Motor neuron (in vitro differentiated cells): ENCODE results near the gene TUFT1. TPM values are rescaled to one million over a fixed set of nuclear protein-coding genes. Genes with fewer than 3 reads are reported as not detected.
A peak's percentile ranks its signal among the peaks of the same experiment; 100 is the strongest.
"Not testable (repeated sequence)": the region's sequence is repeated elsewhere in the genome, so short reads cannot be mapped to it uniquely, and the experiment has no call there.

Source experiments
- ATAC-seq, 8 experiments: fragments of 200-7000 bp; cut with Tn5 transposase; replicated peaks in 6 of 8; 2 replicates each; pipeline ENCODE4 v1.8.0; 2021; ENCODE audit warnings: mild to moderate bottlenecking in 8 of 8, moderate library complexity in 8 of 8
- H3K27ac ChIP-seq, 2 donors: fragments of 250-450 bp; sonication (Bioruptor Pico); 2 replicates each; pipeline ENCODE4 v1.9.0; 2021; ENCODE audit warnings: antibody characterized with exemption in 2 of 2, mild to moderate bottlenecking in 2 of 2, moderate library complexity in 1 of 2
- H3K4me1 ChIP-seq, 2 donors: fragments of 250-450 bp; sonication (Bioruptor Pico); replicated peaks in 1 of 2; 2 replicates each; pipeline ENCODE4 v1.6.1; 2021; ENCODE audit warnings: antibody characterized with exemption in 2 of 2, mild to moderate bottlenecking in 2 of 2, moderate library complexity in 1 of 2
- H3K4me3 ChIP-seq, 5 donors: fragments of 250-450 bp; sonication (Bioruptor Pico); 2 replicates each; pipeline ENCODE4 v1.9.0; 2021; ENCODE audit warnings: antibody characterized with exemption in 5 of 5, mild to moderate bottlenecking in 5 of 5, moderate library complexity in 4 of 5
- WGBS, 10 experiments: fragments of 450-650 bp; shearing (Covaris generic); methylation state at CpG; one replicate each; pipeline ENCODE4 v1.0.0; 2022; 5-methylcytosine and 5-hydroxymethylcytosine counted together
- in situ Hi-C, 9 experiments: fragments of 400-800 bp; cut with MboI; loops; one replicate each; pipeline ENCODE4 v1.15.0; 2021; ENCODE audit warnings: low sequenced_read_pairs in 9 of 9, low pct_unique_long_range_greater_than_20kb in 2 of 9; ENCODE audit not compliant: unreplicated experiment in 9 of 9
- total RNA-seq, 8 experiments: library from RNA; unstranded; fragments of 300-600 nt; gene quantifications; 2 replicates each; pipeline versions ENCODE4 v1.2.3 to v1.2.4, GENCODE V29; 2022

Gene TUFT1
- total RNA-seq, 8 experiments from 2014 or later: 0.87 to 33.7 (median 24.6) TPM

DNA sequence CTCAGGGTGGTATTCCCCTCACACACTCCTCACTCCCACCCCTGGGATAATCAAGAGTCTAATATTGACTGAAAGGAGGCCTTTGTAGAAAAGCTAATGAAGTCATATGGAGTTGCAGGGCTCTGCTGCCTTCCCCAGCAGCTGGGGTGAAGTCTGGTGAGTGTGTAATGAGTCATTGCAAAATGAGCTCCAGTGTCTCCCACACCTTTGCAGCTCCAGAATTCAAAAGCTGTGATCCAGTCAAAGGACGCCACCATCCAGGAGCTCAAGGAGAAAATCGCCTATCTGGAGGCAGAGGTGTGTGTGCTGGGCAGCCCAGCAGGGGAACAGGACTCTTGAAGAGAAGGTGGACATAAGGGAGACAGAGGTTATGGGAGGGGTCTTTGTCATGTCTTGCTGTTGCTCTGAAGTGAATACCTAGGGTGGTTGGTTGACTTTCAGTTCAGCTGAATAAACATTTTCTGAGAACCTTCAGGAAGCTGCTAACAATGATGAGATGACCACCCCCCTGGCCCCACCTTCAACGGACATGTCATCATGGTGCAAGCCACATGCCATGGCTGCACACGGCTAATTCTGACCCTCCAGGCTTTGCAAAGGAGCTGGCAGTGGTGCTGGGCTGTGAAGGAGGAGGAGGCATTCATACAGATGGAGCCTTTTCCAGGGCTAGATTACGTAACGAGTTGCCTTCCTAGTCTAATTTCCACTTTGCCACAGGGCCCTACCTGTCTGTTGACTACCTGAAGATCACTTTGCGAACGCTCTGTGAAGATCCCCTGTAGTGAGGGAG is 39.5 kb downstream of the TUFT1 start:
- WGBS, 10 experiments: 56 to 100% (median 78%) methylated on average over 1 to 6 of the region's 8 CpGs; no CpG with 5 or more reads in 2 of the 10 experiments
- in situ Hi-C loops: loop anchor here in 1 of 9 experiments (25.0 kb wide), 1 partner anchor 158 kb away; no protein-coding TSS in a partner anchor
- ATAC-seq: peak in 2 of 8 experiments; percentile 17 to 22

DNA sequence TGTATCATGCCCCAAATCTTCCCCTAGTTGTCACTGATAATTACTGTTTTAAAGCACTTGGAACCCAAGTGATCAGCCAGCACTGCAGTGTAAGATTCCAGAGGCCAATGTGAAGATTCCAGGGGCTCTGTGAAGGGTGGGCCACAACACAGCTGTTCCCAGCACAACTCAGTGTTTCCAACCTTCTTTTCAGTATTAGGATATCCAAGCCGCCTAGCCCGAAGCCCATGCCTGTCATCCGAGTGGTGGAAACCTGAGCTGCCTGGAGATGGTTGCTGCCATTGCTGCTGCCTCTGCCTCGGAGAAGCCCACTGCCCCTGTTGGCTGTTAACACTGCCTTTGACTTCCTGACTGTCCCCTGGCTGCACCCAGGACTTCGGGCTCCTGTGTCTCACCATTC is 41.3 kb downstream of the TUFT1 start:
- no peak for ATAC-seq
- H3K4me1 ChIP-seq: no peaks in the 10 kb centered on the region
- 67 to 100% (median 91%) methylated on average over 1 to 5 of the region's 5 CpGs; no CpG with 5 or more reads in 6 of the 10 experiments for WGBS, 10 experiments
- no peak overlapping the region for H3K27ac ChIP-seq
- in situ Hi-C loops: loop anchor here in 1 of 9 experiments (25.0 kb wide), 1 partner anchor 156 kb away; no protein-coding TSS in a partner anchor
- no peak overlapping the region for H3K4me3 ChIP-seq

More for the DNA sequence above, 39.5 kb downstream of the TUFT1 start:
- Histone ChIP-seq H3K4me1 (no peaks in the 10 kb centered on the region), H3K4me3 (no peak overlapping the region), H3K27ac (no peak overlapping the region)

- Histone ChIP-seq H3K4me1 (no peaks in the 10 kb centered on the region), H3K4me3 (no peak overlapping the region), H3K27ac (no peak overlapping the region)
- in situ Hi-C loops: loop anchor here in 1 of 9 experiments (25.0 kb wide), 1 partner anchor 155 kb away; no protein-coding TSS in a partner anchor
- 80 to 100% (median 94%) methylated on average over 1 of the region's 1 CpG; no CpG with 5 or more reads in 4 of the 10 experiments for WGBS, 10 experiments
- ATAC-seq: peak in 3 of 8 experiments; percentile 38 to 41 (median 39)
Measured at GRCh38 chr1:151581921-151582320, 41.8 kb downstream of the TUFT1 start.

DNA sequence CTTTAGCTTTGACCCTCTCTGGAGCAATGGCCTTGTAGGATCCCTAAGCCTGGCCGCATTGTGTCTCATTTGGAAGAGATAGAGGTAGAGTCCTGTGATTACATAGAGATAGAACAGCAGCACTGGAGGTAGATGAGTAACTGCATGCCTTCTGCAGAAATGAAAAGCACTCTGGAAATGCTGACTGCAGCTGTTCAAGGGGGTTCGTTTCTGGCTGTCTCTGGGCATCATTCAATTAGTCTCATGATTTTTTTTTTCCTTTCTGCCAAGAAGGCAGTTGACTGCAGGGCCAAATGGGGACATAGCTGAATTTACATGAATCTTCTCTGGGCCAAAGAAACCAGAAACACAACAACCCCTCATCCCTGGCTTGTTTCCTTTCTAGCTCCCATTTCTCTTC is 43.7 kb downstream of the TUFT1 start:
- H3K4me3 ChIP-seq: no peak overlapping the region
- in situ Hi-C loops: loop anchor here in 1 of 9 experiments (25.0 kb wide), 1 partner anchor 154 kb away; no protein-coding TSS in a partner anchor
- no peaks in the 10 kb centered on the region for H3K4me1 ChIP-seq
- ATAC-seq: no peak
- WGBS, 10 experiments: 0 to 79% (median 44%) methylated on average over 1 to 2 of the region's 2 CpGs; no CpG with 5 or more reads in 2 of the 10 experiments
- no peak overlapping the region for H3K27ac ChIP-seq

DNA sequence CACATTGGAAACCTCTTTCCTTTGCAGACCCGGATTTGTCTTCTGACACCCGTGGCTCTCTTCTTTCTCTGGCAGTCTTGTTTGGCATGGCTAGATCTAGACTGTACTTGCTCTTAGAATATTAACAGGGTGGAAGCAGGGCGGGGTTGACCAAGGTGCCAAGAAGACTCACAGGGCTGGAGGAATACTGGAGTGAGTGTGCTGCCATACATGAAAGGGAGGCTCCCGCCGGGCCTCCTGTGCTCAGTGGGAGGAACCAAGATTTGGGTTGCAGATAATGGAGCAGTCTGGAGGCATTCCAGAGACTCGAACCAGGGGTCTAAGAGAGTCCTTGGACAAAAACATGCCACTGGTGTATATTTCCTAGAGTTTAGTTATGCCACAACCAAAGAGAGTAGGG is 44.2 kb downstream of the TUFT1 start:
- H3K4me3 ChIP-seq: no peak overlapping the region
- ATAC-seq: peak in 3 of 8 experiments; percentile 23 to 80 (median 75)
- no peaks in the 10 kb centered on the region for H3K4me1 ChIP-seq
- in situ Hi-C loops: loop anchor here in 1 of 9 experiments (25.0 kb wide), 1 partner anchor 153 kb away; no protein-coding TSS in a partner anchor
- H3K27ac ChIP-seq: no peak overlapping the region
- 24 to 92% (median 73%) methylated on average over 1 to 6 of the region's 6 CpGs; no CpG with 5 or more reads in 1 of the 10 experiments for WGBS, 10 experiments

- H3K27ac ChIP-seq: no peak overlapping the region
- ATAC-seq: no peak
- H3K4me1 ChIP-seq: no peaks in the 10 kb centered on the region
- in situ Hi-C loops: loop anchor here in 1 of 9 experiments (25.0 kb wide), 1 partner anchor 153 kb away; no protein-coding TSS in a partner anchor
- H3K4me3 ChIP-seq: no peak overlapping the region
- WGBS, 10 experiments: 60 to 100% (median 80%) methylated on average over 1 to 7 of the region's 7 CpGs
Measured at GRCh38 chr1:151584780-151585179, 44.7 kb downstream of the TUFT1 start.

GRCh38 chr1:151585622-151586021 is 45.5 kb downstream of the TUFT1 start:
- WGBS, 10 experiments: 40 to 67% methylated on average over 1 of the region's 1 CpG; no CpG with 5 or more reads in 8 of the 10 experiments
- in situ Hi-C loops: loop anchor here in 1 of 9 experiments (25.0 kb wide), 1 partner anchor 152 kb away; no protein-coding TSS in a partner anchor
- peak in 3 of 8 experiments; percentile 60 to 78 (median 63) for ATAC-seq
- Histone ChIP-seq H3K4me3 (no peak overlapping the region), H3K27ac (no peak overlapping the region), H3K4me1 (no peaks in the 10 kb centered on the region)

DNA sequence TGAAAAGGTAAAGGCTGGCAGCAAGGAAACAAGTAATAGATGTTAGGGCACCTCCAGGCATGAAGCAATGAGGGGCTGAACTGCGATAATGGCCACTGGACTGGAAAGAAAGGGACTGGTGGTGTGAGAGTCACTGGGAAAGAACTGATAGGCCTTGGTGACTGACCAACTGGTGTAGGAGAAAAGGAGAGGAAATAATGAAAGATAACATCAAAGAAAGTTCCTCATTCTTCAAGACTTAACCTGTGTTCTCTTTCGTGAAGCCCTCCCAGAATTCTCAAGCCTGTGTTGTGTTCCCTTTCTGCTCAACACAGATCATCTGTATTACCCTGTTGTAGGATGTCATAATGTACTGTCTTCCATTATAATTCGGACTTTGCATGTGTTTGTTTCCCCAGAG is 50.9 kb downstream of the TUFT1 start:
- no peak for ATAC-seq
- in situ Hi-C loops: loop anchor here in 1 of 9 experiments (25.0 kb wide), 1 partner anchor 146 kb away; no protein-coding TSS in a partner anchor
- H3K27ac ChIP-seq: no peak overlapping the region
- 31 to 94% (median 76%) methylated on average over 1 to 3 of the region's 3 CpGs; no CpG with 5 or more reads in 1 of the 10 experiments for WGBS, 10 experiments
- no peak overlapping the region for H3K4me3 ChIP-seq
- peaks cover 0 to 2% of the 10 kb centered on the region in 2 donors for H3K4me1 ChIP-seq

DNA sequence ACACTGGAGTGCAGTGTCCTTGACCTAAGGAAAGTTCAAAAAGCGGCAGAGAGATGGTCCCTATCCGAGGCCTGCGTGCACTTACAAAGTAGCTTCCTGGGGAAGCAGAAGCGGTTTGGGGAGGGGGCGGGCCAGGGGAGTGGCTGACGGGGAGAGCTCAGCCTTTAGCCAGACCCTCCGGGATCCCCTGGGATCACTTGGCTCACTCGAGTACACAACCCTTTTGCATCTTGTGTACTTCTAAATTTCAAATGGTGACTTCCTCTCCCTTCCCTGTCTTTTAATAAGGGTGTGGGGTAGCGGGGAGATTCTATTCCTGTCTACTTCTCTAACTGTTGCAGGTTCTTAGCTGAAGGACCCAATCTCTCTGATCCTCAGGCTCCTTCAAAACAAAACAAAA is 53.6 kb downstream of the TUFT1 start:
- in situ Hi-C loops: loop anchor here in 1 of 9 experiments (25.0 kb wide), 1 partner anchor 144 kb away; no protein-coding TSS in a partner anchor
- WGBS, 10 experiments: 0 to 43% (median 20%) methylated on average over 1 to 6 of the region's 9 CpGs; no CpG with 5 or more reads in 3 of the 10 experiments
- H3K4me3 ChIP-seq: no peak overlapping the region
- peaks cover 0 to 2% of the 10 kb centered on the region in 2 donors for H3K4me1 ChIP-seq
- H3K27ac ChIP-seq: no peak overlapping the region
- peak in 4 of 8 experiments; percentile 21 to 33 (median 26) for ATAC-seq

- Histone ChIP-seq H3K27ac (no peak overlapping the region), H3K4me1 (peaks cover 0 to 2% of the 10 kb centered on the region in 2 donors), H3K4me3 (no peak overlapping the region)
- WGBS, 10 experiments: 0 to 14% (median 6%) methylated on average over 1 to 12 of the region's 12 CpGs; no CpG with 5 or more reads in 1 of the 10 experiments
- peak; percentile 61 to 90 (median 80) for ATAC-seq
- in situ Hi-C loops: loop anchor here in 1 of 9 experiments (25.0 kb wide), 1 partner anchor 143 kb away; no protein-coding TSS in a partner anchor
Measured at GRCh38 chr1:151594143-151594625, 54.1 kb downstream of the TUFT1 start.

DNA sequence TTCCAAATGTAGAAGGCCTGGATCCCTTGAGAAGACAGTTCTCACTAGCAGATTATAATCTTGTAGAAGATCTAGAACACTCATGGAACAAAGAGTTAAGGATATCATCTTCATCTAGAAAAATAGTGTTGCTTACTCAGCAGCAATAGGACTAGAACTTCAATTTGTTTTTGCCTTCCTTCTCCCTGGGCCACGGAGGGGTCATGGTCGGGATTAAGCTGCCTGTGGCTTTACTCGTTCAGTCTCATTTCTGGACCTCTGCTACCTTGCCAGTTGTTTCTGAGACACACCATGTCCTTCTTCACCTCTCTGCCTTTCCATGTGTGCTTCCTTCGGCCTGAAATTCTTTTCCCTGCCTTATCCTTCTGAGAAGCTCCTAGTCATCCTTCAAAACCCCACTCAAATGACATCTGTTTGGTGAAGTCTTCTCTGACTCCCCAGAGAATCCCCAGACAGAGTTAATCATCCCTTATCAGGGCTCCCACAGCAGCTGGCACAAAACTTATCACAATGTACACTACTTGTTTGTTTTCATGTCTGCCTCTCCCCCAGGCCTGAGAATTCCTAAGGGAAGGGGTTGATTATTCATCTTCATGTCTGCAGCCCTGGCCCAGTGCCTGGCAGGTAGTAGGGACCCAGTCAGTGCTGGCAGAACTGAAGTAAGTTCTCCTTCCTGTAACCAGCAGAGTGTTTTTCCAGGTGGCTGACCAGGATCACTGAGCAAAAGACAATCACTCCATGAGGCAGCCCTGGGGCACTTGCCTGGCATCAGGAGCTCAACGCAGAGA is 56.3 kb downstream of the TUFT1 start:
- H3K27ac ChIP-seq: no peak overlapping the region
- peaks cover 0 to 2% of the 10 kb centered on the region in 2 donors for H3K4me1 ChIP-seq
- in situ Hi-C loops: loop anchor here in 1 of 9 experiments (25.0 kb wide), 1 partner anchor 141 kb away; no protein-coding TSS in a partner anchor
- 58 to 81% (median 76%) methylated on average over 1 to 5 of the region's 5 CpGs; no CpG with 5 or more reads in 1 of the 10 experiments for WGBS, 10 experiments
- peak in 1 of 8 experiments; percentile 82 for ATAC-seq
- no peak overlapping the region for H3K4me3 ChIP-seq

GRCh38 chr1:151602550-151602949 is 62.4 kb downstream of the TUFT1 start:
- WGBS, 10 experiments: 57 to 100% (median 80%) methylated on average over 1 to 2 of the region's 5 CpGs; no CpG with 5 or more reads in 5 of the 10 experiments
- in situ Hi-C loops, H3K4me1 ChIP-seq, H3K4me3 ChIP-seq, H3K27ac ChIP-seq: not testable (repeated sequence)
- ATAC-seq: peak in 2 of 8 experiments; percentile 29 to 36
